ENCODE data around the gene SEZ6.

DNA sequence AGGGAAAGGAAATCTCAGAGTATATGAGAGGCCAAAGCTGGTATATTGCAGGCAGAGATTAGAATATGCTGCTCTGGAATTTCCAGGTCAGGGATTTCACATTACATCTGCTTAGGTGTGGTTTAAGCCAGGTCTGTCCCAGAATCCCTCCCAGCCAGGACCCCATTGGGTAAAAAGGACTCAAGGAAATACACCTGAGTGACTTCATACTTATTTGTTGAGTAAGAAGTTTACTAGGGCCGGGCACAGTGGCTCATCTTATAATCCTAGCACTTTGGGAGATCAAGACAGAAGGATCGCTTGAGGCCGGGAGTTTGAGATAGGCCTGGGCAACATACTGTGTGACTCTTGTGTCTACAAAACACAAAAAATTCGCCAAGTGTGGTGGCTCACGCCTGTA lies 44.3 kb upstream of the SEZ6 start:
- TF ChIP-seq EZH2 (IDR thresholded peaks at IDR 0.05) (no peak), EZH2phosphoT487 (IDR thresholded peaks at IDR 0.05) (no peak)
- TF ChIP-seq, protein P1, sequence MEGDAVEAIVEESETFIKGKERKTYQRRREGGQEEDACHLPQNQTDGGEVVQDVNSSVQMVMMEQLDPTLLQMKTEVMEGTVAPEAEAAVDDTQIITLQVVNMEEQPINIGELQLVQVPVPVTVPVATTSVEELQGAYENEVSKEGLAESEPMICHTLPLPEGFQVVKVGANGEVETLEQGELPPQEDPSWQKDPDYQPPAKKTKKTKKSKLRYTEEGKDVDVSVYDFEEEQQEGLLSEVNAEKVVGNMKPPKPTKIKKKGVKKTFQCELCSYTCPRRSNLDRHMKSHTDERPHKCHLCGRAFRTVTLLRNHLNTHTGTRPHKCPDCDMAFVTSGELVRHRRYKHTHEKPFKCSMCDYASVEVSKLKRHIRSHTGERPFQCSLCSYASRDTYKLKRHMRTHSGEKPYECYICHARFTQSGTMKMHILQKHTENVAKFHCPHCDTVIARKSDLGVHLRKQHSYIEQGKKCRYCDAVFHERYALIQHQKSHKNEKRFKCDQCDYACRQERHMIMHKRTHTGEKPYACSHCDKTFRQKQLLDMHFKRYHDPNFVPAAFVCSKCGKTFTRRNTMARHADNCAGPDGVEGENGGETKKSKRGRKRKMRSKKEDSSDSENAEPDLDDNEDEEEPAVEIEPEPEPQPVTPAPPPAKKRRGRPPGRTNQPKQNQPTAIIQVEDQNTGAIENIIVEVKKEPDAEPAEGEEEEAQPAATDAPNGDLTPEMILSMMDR (IDR thresholded peaks at IDR 0.05): no peak

Data from neural progenitor cell (in vitro differentiated cells).